OCI-LY1 (cell line): ENCODE measurements around the gene LGMN.

Source experiments
- EZH2 ChIP-seq: fragments of 200-600 bp; sonication (generic), shearing (Covaris generic); IDR thresholded peaks from 2 replicates; pipeline ENCODE4 v1.8.0; 2017; ENCODE audit warnings: borderline replicate concordance, mixed run types, mild to moderate bottlenecking, antibody characterized with exemption, low read length, moderate library complexity, mixed read lengths
- TF ChIP-seq, protein P1 (sequence below): fragments of 200-600 bp; sonication (generic), shearing (Covaris generic); IDR thresholded peaks from 2 replicates; pipeline ENCODE4 v1.5.1; 2017; ENCODE audit warnings: mild to moderate bottlenecking, antibody characterized with exemption, low read length, moderate library complexity, mixed read lengths

GRCh38 chr14:92658160-92658559 lies 90.3 kb downstream of the LGMN start:
- TF ChIP-seq, protein P1, sequence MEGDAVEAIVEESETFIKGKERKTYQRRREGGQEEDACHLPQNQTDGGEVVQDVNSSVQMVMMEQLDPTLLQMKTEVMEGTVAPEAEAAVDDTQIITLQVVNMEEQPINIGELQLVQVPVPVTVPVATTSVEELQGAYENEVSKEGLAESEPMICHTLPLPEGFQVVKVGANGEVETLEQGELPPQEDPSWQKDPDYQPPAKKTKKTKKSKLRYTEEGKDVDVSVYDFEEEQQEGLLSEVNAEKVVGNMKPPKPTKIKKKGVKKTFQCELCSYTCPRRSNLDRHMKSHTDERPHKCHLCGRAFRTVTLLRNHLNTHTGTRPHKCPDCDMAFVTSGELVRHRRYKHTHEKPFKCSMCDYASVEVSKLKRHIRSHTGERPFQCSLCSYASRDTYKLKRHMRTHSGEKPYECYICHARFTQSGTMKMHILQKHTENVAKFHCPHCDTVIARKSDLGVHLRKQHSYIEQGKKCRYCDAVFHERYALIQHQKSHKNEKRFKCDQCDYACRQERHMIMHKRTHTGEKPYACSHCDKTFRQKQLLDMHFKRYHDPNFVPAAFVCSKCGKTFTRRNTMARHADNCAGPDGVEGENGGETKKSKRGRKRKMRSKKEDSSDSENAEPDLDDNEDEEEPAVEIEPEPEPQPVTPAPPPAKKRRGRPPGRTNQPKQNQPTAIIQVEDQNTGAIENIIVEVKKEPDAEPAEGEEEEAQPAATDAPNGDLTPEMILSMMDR: no peak
- TF ChIP-seq EZH2: no peak
